HL-60 (cell line): ENCODE results near the gene SAMD5.

ENCODE experiments used
- CTCF ChIP-seq: IDR thresholded peaks from one replicate; pipeline ENCODE4 v1.5.1; 2011; ENCODE audit warnings: low read length, control low read depth, inconsistent platforms; ENCODE audit not compliant: insufficient read depth
- GABPA ChIP-seq: IDR thresholded peaks from 2 replicates; pipeline ENCODE4 v1.6.1; 2012; ENCODE audit warnings: low read depth

DNA sequence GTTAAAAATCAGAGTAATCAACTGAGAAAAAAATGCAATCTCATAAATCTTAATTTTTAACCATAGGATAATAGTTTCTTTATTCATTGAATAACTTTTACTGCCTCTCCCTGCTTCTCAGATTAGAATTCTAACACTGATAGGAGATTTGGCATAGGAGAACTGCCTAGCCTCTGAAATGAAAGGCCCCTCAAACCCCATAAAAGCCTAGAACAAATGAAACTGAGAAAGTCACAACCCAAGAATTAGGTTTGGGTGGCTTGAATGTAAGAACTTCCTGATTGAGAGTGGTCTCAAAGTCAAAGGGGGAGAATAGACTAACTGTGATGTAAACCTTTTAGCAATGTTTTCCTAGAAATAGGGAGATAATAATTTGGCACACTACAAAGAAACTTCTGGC is 52.2 kb downstream of the SAMD5 start:
- TF ChIP-seq CTCF = no peak
- TF ChIP-seq GABPA = no peak
